ENCODE results near the gene TESK2. TPM values are rescaled to one million over a fixed set of nuclear protein-coding genes. Genes with fewer than 3 reads are reported as not detected.

The TESK2 gene
- total RNA-seq, 6 donors from 2014 or later = 2.3 to 7.4 (median 5.7) TPM

DNA sequence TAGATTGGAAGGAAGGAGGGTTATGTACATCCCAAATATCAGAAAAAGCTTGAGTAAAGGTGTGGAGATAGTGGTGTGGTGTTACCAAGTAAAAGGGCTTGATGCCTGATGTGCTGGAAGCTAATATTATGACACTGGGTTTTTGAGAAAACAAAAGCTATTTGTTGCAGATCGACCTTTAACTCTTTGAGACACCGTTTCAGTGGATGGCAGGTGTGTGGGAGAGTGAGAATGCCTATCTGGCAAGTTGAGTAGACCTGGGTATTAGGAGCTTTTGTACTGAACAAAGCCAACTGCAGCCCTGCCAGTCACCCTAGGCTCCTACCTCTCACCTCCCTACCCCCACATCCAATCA is 10.5 kb upstream of the TESK2 start:
- H3K4me3 ChIP-seq = no peak overlapping the region
- WGBS, 2 donors = 82 to 89% methylated on average over 2 of the region's 2 CpGs
- H3K4me1 ChIP-seq = peaks cover 6 to 20% (median 10%) of the 10 kb centered on the region in 4 donors
- TF ChIP-seq EP300 (IDR thresholded peaks at IDR 0.05) (no peak), POLR2A (IDR thresholded peaks at IDR 0.05) (no peak), POLR2AphosphoS5 (IDR thresholded peaks at IDR 0.05) (no peak)
- TF ChIP-seq, protein P1, sequence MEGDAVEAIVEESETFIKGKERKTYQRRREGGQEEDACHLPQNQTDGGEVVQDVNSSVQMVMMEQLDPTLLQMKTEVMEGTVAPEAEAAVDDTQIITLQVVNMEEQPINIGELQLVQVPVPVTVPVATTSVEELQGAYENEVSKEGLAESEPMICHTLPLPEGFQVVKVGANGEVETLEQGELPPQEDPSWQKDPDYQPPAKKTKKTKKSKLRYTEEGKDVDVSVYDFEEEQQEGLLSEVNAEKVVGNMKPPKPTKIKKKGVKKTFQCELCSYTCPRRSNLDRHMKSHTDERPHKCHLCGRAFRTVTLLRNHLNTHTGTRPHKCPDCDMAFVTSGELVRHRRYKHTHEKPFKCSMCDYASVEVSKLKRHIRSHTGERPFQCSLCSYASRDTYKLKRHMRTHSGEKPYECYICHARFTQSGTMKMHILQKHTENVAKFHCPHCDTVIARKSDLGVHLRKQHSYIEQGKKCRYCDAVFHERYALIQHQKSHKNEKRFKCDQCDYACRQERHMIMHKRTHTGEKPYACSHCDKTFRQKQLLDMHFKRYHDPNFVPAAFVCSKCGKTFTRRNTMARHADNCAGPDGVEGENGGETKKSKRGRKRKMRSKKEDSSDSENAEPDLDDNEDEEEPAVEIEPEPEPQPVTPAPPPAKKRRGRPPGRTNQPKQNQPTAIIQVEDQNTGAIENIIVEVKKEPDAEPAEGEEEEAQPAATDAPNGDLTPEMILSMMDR (IDR thresholded peaks at IDR 0.05) = no peak
- no peaks in the 10 kb centered on the region for H3K9me3 ChIP-seq
- no peaks in the 10 kb centered on the region for H3K27me3 ChIP-seq
- no peak for DNase-seq
- no peaks in the 10 kb centered on the region for H3K36me3 ChIP-seq
- H3K27ac ChIP-seq = no peak overlapping the region
- ATAC-seq (ENCODE audit: low FRiP score in 2 of 2) = no peak

DNA sequence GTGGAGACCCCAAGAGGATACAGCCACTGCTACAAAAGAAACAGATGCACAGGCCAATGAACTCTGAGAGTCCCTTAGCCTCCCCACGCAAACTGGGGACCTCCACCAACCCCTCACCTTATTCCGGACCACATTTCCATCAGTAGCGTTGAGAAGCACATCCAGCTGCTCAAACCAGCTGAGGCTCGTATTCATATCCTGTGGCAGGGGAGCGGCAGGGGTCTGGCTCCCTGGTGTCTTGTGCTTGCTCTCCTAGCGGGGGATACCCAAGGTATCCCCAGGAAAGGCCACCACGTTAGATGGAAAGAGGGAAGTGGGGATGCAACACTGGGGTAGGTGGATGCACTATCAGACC is 8.4 kb upstream of the TESK2 start:
- no peak for DNase-seq
- H3K9me3 ChIP-seq = no peaks in the 10 kb centered on the region
- peak overlapping the region; percentile 44 to 90 (median 60) for H3K4me3 ChIP-seq
- no peaks in the 10 kb centered on the region for H3K36me3 ChIP-seq
- TF ChIP-seq POLR2A (IDR thresholded peaks at IDR 0.05) = no peak
- TF ChIP-seq, protein P1 (IDR thresholded peaks at IDR 0.05) = no peak
- no peak for TF ChIP-seq EP300 (IDR thresholded peaks at IDR 0.05)
- no peak for TF ChIP-seq POLR2AphosphoS5 (IDR thresholded peaks at IDR 0.05)
- no peaks in the 10 kb centered on the region for H3K27me3 ChIP-seq
- H3K4me1 ChIP-seq = peaks cover 6 to 20% (median 10%) of the 10 kb centered on the region in 4 donors
- peak overlapping the region in 2 of 4 donors; percentile 69 to 77 for H3K27ac ChIP-seq
- 3 to 5% methylated on average over 6 to 7 of the region's 7 CpGs for WGBS, 2 donors
- no peak for ATAC-seq (ENCODE audit: low FRiP score in 2 of 2)

DNA sequence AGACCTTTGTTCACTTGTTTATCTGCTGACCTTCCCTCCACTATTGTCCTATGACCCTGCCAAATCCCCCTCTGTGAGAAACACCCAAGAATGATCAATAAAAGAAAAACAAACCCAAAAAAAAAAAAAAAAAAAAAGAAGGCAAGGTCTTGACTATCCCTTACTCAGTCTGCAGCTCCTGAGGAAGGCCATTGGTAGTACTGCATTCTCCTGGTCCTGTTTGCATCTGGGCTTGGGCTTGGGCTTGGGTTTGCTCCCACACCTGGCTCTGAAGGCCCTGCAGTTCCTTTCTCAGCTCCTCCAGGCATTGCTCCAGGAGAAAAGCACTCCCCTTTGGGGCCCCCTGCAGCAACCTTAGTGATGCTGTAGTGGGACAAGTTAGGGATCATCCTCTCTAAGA is 7.3 kb upstream of the TESK2 start:
- ATAC-seq (ENCODE audit: low FRiP score in 2 of 2) (no peak), DNase-seq (no peak)
- Histone ChIP-seq H3K27me3 (no peaks in the 10 kb centered on the region), H3K4me1 (peaks cover 6 to 20% (median 10%) of the 10 kb centered on the region in 4 donors), H3K36me3 (no peaks in the 10 kb centered on the region), H3K9me3 (no peaks in the 10 kb centered on the region), H3K27ac (no peak overlapping the region), H3K4me3 (no peak overlapping the region)
- TF ChIP-seq POLR2A (IDR thresholded peaks at IDR 0.05) (no peak), EP300 (IDR thresholded peaks at IDR 0.05) (no peak), POLR2AphosphoS5 (IDR thresholded peaks at IDR 0.05) (no peak)
- TF ChIP-seq, protein P1 (IDR thresholded peaks at IDR 0.05) = no peak

DNA sequence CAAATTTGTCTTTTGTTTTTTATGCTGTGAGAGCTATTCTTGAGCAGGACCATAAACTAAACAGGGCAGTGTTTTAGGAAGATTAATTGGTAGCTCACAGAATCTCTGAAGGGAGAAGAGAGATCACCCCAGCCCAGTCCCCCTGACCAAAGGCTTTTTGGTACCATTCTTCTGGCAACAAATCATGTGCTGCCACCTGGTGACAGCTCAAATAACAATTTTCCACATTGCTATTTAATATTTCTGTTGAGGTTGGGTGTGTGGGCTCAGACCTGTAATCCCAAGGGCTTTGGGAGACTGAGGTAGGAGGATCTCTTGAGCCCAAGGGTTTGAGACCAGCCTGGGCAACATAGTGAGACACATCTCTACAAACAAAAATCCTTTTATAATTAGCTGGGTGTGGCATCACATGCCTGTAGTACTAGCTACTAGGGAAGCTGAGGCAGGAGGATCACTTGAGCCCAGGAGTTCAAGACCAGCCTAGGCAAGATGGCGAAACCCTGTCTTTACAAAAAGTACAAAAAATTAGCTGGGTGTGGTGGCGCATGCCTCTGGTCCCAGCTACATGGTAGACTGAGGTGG is 2.2 kb upstream of the TESK2 start:
- Histone ChIP-seq H3K36me3 (no peaks in the 10 kb centered on the region), H3K4me3 (no peak overlapping the region), H3K27me3 (no peaks in the 10 kb centered on the region), H3K4me1 (peaks cover 5 to 21% (median 9%) of the 10 kb centered on the region in 4 donors), H3K27ac (no peak overlapping the region), H3K9me3 (no peaks in the 10 kb centered on the region)
- ATAC-seq (ENCODE audit: low FRiP score in 2 of 2) (no peak), DNase-seq (peak in 1 of 2 donors; percentile 40)
- TF ChIP-seq POLR2A (IDR thresholded peaks at IDR 0.05) (no peak), EP300 (IDR thresholded peaks at IDR 0.05) (no peak), POLR2AphosphoS5 (IDR thresholded peaks at IDR 0.05) (no peak)
- TF ChIP-seq, protein P1 (IDR thresholded peaks at IDR 0.05) = peak in 5 of 6 experiments; percentile 32 to 71 (median 62)
- 62 to 78% methylated on average over 2 of the region's 2 CpGs for WGBS, 2 donors

DNA sequence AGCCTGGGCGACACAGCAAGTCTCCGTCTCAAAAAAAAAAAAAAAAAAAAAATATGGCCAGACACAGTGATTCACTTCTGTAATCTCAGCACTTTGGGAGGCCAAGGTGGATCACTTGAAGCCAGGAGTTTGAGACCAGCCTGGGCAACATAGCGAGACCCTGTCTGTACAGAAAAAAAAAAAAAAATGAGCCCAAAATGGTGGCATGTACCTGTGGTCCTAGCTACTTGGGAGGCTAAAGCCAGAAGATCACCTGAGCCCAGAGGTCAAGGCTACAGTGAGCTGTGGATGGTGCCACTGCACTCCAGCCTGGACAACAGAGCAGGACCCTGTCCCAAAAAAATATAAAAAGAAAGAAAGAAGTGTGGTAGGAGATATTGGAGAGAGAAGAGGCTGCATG is 1.7 kb upstream of the TESK2 start:
- no peak for DNase-seq
- H3K36me3 ChIP-seq = no peaks in the 10 kb centered on the region
- 81 to 91% methylated on average over 3 of the region's 3 CpGs for WGBS, 2 donors
- no peak overlapping the region for H3K4me3 ChIP-seq
- TF ChIP-seq EP300 (IDR thresholded peaks at IDR 0.05) (no peak), POLR2AphosphoS5 (IDR thresholded peaks at IDR 0.05) (no peak), POLR2A (IDR thresholded peaks at IDR 0.05) (no peak)
- TF ChIP-seq, protein P1 (IDR thresholded peaks at IDR 0.05) = no peak
- H3K9me3 ChIP-seq = no peaks in the 10 kb centered on the region
- H3K4me1 ChIP-seq = peaks cover 5 to 21% (median 9%) of the 10 kb centered on the region in 4 donors
- no peak overlapping the region for H3K27ac ChIP-seq
- ATAC-seq (ENCODE audit: low FRiP score in 2 of 2) = no peak
- H3K27me3 ChIP-seq = no peaks in the 10 kb centered on the region
